NCI-H146 treated with DMSO at 0.1 percent for 48 hours (cell line): ENCODE measurements around the gene PLXNC1.

ENCODE experiments used
- DNase-seq: peaks from one replicate; lab custom pipeline; 2025; ENCODE audit not compliant: unreplicated experiment; lab: John Stamatoyannopoulos, UW

The PLXNC1 gene

GRCh38 chr12:94229902-94230301, 81.5 kb downstream of the PLXNC1 start:
- DNase-seq, result no peak

DNA sequence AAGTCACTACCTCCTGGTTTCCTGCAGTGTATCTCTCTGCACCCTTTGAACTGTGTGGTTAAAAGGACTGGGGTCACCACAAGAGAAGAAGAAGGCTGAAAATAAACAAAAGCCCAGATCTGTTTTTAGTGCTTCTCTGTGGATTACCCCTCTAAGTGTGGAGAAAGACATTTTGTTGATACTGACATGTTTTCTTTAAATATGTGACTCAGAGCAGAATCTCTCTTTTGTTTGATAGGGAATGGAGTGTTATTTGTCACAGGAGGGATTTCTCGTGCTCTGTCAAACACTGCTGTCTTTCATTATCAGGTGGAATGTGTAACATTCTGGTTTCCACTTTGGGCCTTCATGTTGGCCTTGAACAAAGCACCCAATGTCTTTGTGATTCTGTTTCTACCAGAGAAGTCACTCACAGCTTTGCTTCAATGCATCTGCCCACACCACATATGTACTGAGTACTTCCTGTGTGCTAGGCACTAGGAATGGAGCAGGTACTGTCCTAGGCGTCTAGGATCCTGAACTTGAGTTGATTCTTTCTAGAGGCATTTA, 82.1 kb downstream of the PLXNC1 start:
- no peak for DNase-seq

DNA sequence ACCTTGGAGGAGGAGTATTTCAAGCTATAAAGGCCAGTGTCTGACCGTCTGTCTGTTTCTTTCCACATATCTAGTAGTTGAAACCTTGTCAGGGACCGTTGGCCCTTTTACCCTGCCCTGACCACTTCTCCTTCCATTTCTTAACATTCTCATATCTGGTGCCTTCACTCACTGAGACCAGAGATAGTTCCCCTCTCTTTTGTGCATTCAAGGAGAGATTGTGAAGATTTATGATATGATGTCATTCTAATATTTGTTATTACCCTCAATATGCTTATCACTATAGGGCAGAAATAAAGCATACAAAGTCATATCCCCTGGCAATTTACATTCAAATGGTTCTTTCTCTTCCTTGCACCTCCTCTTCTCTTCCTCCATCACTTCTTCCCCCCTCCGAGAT, 83.3 kb downstream of the PLXNC1 start:
- DNase-seq, result no peak

- DNase-seq, result no peak
These were observed 87.5 kb downstream of the PLXNC1 start for GRCh38 chr12:94235848-94236247.

DNA sequence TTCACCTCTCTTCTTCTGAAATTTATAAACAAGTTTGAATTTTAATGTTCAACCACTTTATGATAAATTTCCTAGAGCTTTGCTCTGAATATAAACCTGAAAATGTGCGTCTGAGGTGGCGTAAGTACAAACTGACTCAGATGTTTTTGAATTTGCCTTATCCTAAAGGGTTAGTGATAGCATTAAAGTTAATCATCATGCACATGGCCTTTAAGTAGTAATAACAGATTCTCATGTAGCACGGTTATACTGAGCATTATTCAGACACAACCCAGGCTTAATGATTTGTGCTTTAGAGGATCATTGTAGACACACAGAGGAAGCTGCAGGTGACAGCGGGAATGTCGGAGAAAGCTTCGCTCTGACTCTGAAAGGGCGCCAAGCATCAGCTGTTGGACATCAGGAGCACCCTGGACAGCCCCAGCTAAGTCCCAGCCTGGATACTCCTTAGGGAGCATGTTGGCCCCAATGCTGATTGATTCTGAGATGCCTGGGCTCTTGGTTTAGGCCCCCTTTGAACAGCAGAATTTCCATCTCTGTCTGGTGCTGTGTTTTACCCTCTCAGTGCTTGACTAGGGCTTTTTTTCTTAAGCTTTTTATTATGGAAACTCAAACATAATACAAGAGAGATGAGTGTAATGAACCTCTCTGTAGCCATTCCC, 91.1 kb downstream of the PLXNC1 start:
- no peak for DNase-seq

- DNase-seq, result no peak
These were observed 91.8 kb downstream of the PLXNC1 start for GRCh38 chr12:94240171-94240570.

- no peak for DNase-seq
These were observed 94.5 kb downstream of the PLXNC1 start for GRCh38 chr12:94242901-94243300.

- DNase-seq, result no peak
These were observed 96.1 kb downstream of the PLXNC1 start for GRCh38 chr12:94244165-94245133.

DNA sequence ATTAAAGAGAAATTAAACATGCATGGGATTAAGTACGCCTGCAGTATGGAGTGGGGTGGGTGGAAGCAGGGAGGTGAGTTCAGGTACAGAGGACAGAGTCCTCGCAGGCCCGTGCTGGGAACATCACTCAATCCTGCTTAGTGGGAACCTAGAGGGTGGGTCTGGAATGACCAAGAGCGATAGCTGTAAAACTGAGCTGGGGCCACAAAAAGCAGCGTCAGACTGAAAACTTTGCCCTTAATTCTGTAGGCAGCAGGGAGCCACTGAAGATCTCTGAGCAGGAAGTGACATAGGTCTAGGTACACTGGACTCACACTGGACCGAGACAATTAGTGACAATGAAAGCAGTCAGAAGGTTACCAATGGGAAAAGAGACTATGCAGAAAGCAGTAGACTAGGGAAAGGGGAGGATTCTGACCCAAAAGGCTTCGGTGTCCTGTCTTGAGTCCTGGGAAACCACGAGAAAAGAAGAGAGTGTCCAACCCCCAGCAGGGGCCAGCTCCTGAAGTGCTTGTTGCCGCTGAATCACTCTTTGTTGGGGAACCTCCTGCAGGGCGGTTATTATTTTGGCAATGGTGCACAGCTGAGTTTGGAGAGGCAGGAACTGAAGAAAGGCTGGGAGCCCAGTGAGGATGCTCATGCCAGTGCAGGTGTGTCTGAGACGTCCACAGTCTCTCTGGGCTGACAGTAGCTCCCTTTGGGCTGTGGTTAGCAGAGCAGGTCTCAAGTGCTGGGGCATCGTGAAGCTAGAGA, 97.4 kb downstream of the PLXNC1 start:
- no peak for DNase-seq

DNA sequence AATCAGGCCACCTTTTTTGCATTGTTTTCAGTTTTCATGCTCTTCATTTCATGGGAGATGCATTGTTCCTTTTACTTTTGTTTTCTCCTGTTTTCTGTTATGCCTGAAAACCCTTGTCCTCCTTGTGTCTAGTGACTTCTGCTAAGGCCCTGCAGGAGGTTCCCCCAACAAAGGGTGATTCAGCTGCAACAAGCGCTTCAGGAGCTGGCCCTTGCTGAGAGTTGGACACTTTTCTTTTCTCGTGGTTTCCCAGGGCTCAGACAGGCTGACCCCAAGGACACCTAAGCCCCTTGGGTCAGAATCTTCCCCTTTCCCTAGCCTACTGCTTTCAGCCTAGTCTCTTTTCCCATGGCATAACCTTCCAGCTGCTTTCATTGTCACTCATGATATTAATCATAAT, 98.9 kb downstream of the PLXNC1 start:
- no peak for DNase-seq

DNA sequence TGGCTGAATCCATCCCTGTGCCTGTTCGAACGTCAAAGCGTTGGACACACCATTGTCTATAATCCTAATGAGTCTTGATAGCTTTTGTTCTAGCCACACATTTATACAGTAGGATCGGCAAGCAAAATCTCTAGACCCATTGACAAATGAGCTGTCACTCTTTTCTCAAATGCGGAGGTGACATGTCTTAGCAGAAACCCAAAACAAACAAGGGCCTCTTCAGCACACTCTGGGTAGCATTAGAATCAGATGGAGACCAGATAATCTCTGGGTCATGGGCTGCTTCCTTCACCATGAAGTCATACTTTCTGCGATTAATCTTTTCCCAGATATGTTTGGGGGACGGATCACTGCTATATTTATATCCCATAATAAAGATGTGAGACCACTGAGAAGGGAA, 100.2 kb downstream of the PLXNC1 start:
- DNase-seq, result no peak

DNA sequence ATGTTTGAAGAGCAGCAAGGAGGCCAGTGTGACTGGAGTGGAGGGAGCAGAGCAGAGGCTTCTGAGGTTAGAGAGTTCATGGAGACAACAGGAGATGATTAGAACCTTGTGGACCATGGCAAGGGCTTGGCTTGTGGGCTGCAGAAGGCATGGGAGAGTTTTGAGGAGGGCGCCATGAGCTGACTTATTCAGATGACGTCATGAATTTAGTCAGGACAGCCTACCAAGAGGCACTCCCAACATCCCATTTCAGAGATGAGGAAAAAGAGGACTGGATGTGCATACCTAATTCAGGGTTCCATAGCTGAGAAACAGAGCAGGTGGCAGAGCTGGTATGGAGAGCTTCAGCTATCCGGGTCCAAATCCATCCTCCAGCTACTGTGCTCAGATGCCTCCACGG, 101.8 kb downstream of the PLXNC1 start:
- no peak for DNase-seq

- DNase-seq, result no peak
These were observed 105.9 kb downstream of the PLXNC1 start for GRCh38 chr12:94254270-94254669.

- DNase-seq, result no peak
These were observed 106.6 kb downstream of the PLXNC1 start for GRCh38 chr12:94255006-94255405.

DNA sequence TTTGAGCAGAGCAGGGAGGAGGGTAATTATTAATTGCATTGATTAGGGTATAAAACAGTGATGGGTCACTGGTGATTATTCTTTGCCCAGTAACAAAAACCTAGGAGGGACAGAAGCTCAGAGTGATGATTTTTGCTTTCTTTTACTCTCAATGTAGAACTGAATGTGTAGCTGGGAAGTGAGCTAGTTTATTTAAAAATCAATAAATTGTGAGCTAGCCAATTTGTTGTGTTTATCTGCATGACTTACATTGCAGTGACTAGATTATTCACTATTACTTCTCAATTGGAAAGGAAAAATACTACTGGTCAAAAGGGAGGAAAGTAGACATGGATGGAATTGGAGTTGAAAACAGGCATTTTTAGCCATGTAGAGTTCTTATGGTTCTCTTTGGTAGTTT, 107.1 kb downstream of the PLXNC1 start:
- DNase-seq, result no peak

GRCh38 chr12:94258593-94258992, 110.2 kb downstream of the PLXNC1 start:
- no peak for DNase-seq

- DNase-seq, result no peak
These were observed 111.6 kb downstream of the PLXNC1 start for GRCh38 chr12:94260017-94260416.

DNA sequence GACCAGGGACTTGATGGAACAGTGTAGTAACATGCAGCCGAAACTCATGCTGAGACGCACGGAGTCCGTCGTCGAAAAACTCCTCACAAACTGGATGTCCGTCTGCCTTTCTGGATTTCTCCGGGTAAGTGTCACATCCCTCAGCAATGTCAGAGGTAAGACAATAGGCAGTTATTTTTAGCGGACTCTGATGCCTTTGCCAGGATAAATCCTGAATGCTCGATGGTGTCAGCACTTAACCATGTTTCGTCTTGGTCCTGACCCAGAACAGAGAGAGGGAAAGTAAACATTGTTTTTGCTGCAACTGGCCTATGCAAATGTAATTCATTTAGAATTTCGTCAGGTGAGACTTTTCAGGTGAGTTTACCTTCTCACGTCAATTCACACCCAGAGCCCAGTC, 112.3 kb downstream of the PLXNC1 start:
- no peak for DNase-seq

DNA sequence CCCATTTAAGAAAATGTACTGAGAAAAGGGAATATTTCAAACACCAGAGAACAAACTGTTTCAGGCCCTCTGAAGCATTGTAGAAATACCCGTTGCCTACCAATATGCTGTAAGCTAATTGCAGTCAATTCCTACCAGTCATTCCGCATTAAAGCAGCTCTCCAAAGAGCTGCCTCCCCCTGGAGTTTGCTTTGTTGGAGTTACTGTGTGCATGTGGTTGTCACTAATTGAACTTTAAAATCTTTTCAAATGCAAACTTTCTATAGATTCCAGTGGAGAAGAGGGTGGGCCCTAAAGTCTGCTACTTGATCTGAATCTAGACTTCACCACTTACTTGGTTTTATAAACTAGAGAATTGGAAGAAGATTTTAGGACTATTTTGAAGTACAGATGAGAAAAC, 112.7 kb downstream of the PLXNC1 start:
- no peak for DNase-seq

DNA sequence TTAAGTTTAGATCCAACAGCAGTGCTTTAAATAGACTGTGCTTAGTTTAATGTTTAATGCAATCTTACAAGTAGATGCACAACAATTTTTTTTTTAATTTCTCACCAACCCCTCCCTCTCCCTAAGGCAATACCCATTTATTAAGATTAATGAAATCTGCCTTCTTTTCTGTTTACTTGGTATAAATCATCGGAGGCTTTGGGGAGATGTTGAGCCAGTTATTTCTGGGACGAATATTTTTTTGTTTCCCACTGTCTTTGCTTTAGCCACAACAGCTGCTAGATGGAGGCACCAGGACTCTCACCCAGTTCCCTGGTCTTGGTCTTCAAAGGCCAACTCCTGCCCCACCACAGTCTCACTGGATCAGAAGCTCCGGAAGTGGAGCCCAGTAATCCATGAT, 113.4 kb downstream of the PLXNC1 start:
- DNase-seq, result no peak

GRCh38 chr12:94262228-94263010, 114.0 kb downstream of the PLXNC1 start:
- no peak for DNase-seq
